Measurements from ENCODE around the gene SCAPER.
A peak's percentile ranks its signal among the peaks of the same experiment; 100 is the strongest.

SCAPER gene

DNA sequence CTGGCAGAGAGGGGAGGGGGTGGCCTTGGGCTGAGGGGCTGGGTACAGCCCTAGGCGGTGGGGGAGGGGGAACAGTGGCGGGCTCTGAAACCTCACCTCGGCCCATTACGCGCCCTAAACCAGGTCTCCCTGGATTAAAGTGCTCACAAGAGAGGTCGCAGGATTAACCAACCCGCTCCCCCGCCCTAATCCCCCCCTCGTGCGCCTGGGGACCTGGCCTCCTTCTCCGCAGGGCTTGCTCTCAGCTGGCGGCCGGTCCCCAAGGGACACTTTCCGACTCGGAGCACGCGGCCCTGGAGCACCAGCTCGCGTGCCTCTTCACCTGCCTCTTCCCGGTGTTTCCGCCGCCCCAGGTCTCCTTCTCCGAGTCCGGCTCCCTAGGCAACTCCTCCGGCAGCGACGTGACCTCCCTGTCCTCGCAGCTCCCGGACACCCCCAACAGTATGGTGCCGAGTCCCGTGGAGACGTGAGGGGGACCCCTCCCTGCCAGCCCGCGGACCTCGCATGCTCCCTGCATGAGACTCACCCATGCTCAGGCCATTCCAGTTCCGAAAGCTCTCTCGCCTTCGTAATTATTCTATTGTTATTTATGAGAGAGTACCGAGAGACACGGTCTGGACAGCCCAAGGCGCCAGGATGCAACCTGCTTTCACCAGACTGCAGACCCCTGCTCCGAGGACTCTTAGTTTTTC lies 563.6 kb downstream of the SCAPER start:
- Histone ChIP-seq H3K27ac (ENCODE audit: low read length) (no peak overlapping the region), H3K27me3 (ENCODE audit: low read depth, low read length) (no peaks in the 10 kb centered on the region), H3K4me1 (ENCODE audit: low read length) (peaks cover 15% of the 10 kb centered on the region), H3K4me3 (ENCODE audit: low read length) (no peak overlapping the region), H2AFZ (ENCODE audit: low read depth, low read length) (no peak overlapping the region), H3K79me2 (ENCODE audit: low read length) (peaks cover 75% of the 10 kb centered on the region), H3K9me3 (ENCODE audit: insufficient read depth, low read length) (no peaks in the 10 kb centered on the region), H4K20me1 (ENCODE audit: insufficient read depth, low read length) (peaks cover 18% of the 10 kb centered on the region; the same call in 1 of the 2 replicates), H3K9ac (ENCODE audit: low read length) (no peak overlapping the region), H3K36me3 (replicated peaks; ENCODE audit: low read depth, low read length) (peaks cover 50% of the 10 kb centered on the region), H3K4me2 (ENCODE audit: low read length) (no peak overlapping the region)
- TF ChIP-seq, protein P1, sequence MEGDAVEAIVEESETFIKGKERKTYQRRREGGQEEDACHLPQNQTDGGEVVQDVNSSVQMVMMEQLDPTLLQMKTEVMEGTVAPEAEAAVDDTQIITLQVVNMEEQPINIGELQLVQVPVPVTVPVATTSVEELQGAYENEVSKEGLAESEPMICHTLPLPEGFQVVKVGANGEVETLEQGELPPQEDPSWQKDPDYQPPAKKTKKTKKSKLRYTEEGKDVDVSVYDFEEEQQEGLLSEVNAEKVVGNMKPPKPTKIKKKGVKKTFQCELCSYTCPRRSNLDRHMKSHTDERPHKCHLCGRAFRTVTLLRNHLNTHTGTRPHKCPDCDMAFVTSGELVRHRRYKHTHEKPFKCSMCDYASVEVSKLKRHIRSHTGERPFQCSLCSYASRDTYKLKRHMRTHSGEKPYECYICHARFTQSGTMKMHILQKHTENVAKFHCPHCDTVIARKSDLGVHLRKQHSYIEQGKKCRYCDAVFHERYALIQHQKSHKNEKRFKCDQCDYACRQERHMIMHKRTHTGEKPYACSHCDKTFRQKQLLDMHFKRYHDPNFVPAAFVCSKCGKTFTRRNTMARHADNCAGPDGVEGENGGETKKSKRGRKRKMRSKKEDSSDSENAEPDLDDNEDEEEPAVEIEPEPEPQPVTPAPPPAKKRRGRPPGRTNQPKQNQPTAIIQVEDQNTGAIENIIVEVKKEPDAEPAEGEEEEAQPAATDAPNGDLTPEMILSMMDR (IDR thresholded peaks at IDR 0.05; ENCODE audit: low read depth, low read length): no peak
- TF ChIP-seq EZH2phosphoT487 (IDR thresholded peaks at IDR 0.05; ENCODE audit: low read depth): no peak

DNA sequence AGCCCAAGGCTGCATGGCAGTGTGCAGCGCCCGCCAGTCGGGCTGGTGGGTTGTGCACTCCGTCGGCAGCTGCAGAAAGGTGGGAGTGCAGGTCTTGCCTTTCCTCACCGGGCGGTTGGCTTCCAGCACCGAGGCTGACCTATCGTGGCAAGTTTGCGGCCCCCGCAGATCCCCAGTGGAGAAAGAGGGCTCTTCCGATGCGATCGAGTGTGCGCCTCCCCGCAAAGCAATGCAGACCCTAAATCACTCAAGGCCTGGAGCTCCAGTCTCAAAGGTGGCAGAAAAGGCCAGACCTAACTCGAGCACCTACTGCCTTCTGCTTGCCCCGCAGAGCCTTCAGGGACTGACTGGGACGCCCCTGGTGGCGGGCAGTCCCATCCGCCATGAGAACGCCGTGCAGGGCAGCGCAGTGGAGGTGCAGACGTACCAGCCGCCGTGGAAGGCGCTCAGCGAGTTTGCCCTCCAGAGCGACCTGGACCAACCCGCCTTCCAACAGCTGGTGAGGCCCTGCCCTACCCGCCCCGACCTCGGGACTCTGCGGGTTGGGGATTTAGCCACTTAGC lies 564.3 kb downstream of the SCAPER start:
- no peaks in the 10 kb centered on the region for H3K27me3 ChIP-seq (ENCODE audit: low read depth, low read length)

DNA sequence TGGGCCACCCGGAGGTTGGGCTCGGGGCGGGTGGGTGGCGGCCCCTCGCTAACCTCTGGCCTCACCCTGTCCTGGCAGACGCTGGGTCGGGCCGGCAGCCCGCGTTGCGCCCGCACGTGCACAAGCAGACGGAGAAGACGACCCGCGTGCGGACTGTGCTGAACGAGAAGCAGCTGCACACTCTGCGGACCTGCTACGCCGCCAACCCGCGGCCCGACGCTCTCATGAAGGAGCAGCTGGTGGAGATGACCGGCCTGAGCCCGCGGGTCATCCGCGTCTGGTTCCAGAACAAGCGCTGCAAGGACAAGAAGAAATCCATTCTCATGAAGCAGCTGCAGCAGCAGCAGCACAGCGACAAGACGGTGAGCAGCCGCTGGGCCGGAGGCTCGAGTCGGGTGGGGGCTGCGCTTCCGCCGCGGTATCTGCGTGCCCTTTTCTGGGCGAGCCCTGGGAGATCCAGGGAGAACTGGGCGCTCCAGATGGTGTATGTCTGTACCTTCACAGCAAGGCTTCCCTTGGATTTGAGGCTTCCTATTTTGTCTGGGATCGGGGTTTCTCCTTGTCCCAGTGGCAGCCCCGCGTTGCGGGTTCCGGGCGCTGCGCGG lies 564.8 kb downstream of the SCAPER start:
- TF ChIP-seq, protein P1 (IDR thresholded peaks at IDR 0.05; ENCODE audit: low read depth, low read length): no peak
- no peak for TF ChIP-seq EZH2phosphoT487 (IDR thresholded peaks at IDR 0.05; ENCODE audit: low read depth)
- Histone ChIP-seq H3K9ac (ENCODE audit: low read length) (no peak overlapping the region), H4K20me1 (ENCODE audit: insufficient read depth, low read length) (peaks cover 18% of the 10 kb centered on the region; the same call in 1 of the 2 replicates), H3K4me2 (ENCODE audit: low read length) (peak overlapping the region; percentile 87), H3K4me3 (ENCODE audit: low read length) (peak overlapping the region; percentile 91), H3K79me2 (ENCODE audit: low read length) (peaks cover 75% of the 10 kb centered on the region), H3K4me1 (ENCODE audit: low read length) (peaks cover 19% of the 10 kb centered on the region), H2AFZ (ENCODE audit: low read depth, low read length) (no peak overlapping the region), H3K9me3 (ENCODE audit: insufficient read depth, low read length) (no peaks in the 10 kb centered on the region), H3K27me3 (ENCODE audit: low read depth, low read length) (no peaks in the 10 kb centered on the region), H3K36me3 (replicated peaks; ENCODE audit: low read depth, low read length) (peaks cover 50% of the 10 kb centered on the region), H3K27ac (ENCODE audit: low read length) (no peak overlapping the region)

More for the DNA sequence above, 564.3 kb downstream of the SCAPER start:
- no peaks in the 10 kb centered on the region for H3K9me3 ChIP-seq (ENCODE audit: insufficient read depth, low read length)
- H3K4me1 ChIP-seq (ENCODE audit: low read length): peaks cover 15% of the 10 kb centered on the region
- peaks cover 18% of the 10 kb centered on the region; the same call in 1 of the 2 replicates for H4K20me1 ChIP-seq (ENCODE audit: insufficient read depth, low read length)
- H3K79me2 ChIP-seq (ENCODE audit: low read length): peaks cover 75% of the 10 kb centered on the region
- no peak overlapping the region for H3K4me2 ChIP-seq (ENCODE audit: low read length)
- no peak overlapping the region for H3K9ac ChIP-seq (ENCODE audit: low read length)
- no peak overlapping the region for H3K4me3 ChIP-seq (ENCODE audit: low read length)
- no peak for TF ChIP-seq EZH2phosphoT487 (IDR thresholded peaks at IDR 0.05; ENCODE audit: low read depth)
- TF ChIP-seq, protein P1 (IDR thresholded peaks at IDR 0.05; ENCODE audit: low read depth, low read length): no peak
- H2AFZ ChIP-seq (ENCODE audit: low read depth, low read length): no peak overlapping the region
- no peak overlapping the region for H3K27ac ChIP-seq (ENCODE audit: low read length)
- peaks cover 50% of the 10 kb centered on the region for H3K36me3 ChIP-seq (replicated peaks; ENCODE audit: low read depth, low read length)

Data from OCI-LY3 (cell line).